Left renal pelvis (tissue), 4 donors: ENCODE measurements around the gene CAMTA1. TPM values are rescaled to one million over a fixed set of nuclear protein-coding genes. Genes with fewer than 3 reads are reported as not detected.
"Not testable (repeated sequence)": the region's sequence is repeated elsewhere in the genome, so short reads cannot be mapped to it uniquely, and the experiment has no call there.

ENCODE experiments used
- DNase-seq, 4 donors: peaks; one replicate each; pipeline ENCODE4 v3.0.0-alpha.2; 2013; ENCODE audit warnings: low read depth in 4 of 4, low spot score in 3 of 4
- polyA plus RNA-seq, 4 donors: library from polyadenylated mRNA; unstranded; fragments of 120-200 nt; gene quantifications; one replicate each; pipeline ENCODE4 v1.2.1, GENCODE V29; 2013; ENCODE audit not compliant: insufficient read length in 4 of 4

CAMTA1 gene
- polyA plus RNA-seq, 4 donors, result 50.7 to 99.9 (median 87.8) TPM

DNA sequence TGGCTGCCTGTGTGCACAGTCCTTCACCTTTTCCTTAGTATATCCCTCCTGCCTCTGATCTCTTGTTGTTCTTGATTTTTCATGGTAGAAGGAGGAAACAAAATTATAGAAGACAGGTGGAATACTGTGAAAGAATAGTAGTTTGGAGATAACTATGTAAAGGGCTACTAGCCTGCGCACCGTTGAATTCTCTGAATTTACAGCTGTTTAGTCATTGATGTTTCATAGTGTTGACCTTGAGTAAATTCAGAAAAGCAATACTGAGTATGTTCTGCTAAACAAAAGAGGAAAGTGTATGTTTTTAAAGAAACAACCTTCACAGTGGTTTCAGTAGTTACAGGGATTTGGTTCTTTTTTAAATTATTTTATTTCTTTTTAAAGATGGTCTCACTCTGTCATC, 18.1 kb downstream of the CAMTA1 start:
- DNase-seq, result no peak

DNA sequence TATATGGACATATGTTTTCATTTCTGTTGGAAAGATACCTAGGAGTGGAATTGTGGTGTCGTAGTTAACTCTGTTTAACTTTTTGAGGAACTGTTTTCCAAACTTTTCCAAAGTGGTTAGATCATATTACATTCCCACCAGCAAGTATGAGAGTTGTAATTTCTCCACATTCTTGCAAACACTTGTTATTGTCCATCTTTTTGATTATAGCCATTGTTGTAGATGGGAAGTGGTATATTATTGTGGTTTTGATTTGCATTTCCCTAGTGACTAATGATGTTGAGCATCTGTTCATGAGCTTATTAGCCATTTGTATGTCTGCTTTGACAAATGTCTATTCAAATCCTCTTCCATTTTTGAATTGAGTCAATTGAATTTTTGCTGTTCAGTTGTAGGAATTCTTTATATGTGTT, 19.8 kb downstream of the CAMTA1 start:
- no peak for DNase-seq

DNA sequence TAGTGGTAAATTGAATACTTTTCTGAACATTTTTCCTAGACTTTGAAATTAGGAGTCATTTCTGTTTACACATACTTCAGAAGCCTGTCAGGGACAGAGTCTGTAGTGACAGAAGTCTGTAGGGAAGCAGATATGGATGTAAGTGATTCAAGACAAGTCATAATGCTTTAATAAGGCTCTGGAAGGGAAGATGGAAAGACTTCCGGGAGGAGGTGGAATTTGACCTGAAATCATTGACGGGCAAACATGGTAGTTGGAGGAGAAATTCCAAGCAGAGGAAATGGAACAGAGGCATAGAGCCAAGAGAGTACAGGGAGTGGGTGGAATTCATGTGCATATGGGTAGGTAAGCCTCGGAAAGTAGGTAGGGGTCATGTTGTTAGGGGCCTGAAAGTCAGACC, 22.5 kb downstream of the CAMTA1 start:
- no peak for DNase-seq

DNA sequence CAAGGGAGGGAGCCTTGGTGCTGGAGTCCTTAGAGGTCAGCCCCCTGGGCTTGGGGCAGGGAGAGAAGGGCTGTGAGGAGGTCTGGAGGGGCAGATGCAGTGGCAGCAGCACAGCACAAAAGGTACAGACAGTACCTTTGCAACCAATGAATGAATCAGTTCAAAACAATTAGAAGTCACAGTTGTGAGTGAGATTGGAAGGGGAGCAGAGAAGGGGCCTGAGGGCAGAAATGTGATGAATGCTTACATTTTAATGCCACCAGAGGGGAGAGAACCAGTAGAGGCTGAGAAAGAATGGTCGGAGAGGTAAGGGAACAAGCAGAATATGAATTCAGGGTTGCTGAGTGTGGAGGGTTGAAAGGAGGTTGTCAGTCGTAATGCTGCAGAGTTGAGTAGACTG, 24.2 kb downstream of the CAMTA1 start:
- DNase-seq, result no peak

DNA sequence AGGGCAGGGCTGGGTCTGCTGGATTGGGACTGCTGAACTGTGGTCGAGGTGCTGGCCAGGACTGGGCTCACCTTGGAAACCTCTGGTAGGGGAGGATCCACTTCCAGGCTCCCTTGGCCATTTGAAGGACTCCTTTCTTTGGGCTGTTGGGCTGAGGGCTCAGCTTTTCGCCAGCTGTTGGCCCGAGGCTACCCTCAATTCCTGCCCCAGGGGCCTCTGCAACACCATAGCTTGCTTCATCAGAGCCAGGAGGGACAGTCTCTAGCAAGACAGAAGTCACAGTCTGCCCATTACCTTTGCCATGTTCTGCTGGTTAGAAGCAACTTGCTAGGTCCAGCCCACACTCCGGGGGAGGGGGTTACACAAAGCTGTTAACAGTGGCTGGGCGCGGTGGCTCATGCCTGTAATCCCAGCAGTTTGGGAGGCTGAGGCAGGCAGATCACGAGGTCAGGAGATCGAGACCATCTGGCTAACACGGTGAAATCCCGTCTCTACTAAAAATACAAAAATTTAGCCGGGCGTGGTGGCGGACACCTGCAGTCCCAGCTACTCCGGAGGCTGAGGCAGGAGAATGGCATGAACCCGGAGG, 25.0 kb downstream of the CAMTA1 start:
- DNase-seq, result not testable (repeated sequence)

DNA sequence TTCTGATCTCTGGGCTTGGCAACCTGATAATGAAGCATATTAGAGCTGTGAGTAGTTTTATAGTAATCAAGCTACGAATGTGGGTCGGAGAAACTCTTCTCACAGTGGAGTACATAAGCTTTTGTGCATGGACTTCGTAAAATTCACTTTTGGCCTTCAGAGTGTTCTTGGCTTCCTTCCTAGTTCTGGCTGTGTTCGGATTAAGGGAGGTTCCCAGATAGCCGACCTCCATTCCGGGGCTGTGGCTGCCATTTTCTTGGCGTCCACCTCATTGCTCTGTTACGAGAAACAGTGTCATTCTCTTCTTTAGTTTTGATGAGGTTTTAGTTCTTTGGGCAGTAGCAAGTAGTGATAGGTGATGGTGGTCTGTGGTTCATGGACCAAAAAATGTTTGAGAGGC, 26.3 kb downstream of the CAMTA1 start:
- DNase-seq, result no peak

DNA sequence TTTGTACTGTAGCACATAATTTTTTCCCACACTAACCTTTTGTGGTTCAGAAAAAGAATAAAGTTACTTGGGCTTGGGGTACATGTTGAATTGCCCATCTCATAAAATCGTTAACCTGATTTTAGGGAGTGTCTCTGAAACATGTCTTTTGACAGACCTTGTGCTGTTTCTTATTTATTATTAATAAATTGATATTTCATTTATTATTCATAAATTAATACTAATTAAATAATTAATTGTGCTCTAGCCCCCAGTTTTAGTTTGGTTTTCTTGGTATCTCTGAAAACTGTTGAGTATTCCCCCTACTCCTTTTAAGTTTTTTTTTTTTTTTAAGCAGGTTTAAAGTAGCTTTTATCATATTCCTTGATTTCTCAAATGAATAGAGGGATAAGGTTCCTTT, 27.9 kb downstream of the CAMTA1 start:
- no peak for DNase-seq

DNA sequence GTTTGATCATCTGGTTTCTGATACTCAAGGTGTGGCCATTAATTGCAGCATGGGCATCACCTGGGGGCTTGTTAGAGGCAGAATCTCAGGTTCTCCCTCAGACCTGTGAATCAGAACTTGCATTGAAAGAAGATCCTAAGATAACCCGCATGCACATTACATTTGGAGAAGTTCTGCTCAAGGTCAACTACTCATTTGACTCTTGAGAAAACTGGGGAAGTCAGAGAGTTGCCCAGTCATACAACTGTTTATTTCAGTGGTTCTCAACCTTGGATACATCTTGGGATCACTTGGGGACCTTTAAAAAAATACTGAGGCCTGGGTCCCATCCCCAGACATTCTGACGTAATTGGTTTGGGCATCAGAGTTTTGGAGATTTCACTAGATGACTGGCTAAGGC, 30.5 kb downstream of the CAMTA1 start:
- no peak for DNase-seq

DNA sequence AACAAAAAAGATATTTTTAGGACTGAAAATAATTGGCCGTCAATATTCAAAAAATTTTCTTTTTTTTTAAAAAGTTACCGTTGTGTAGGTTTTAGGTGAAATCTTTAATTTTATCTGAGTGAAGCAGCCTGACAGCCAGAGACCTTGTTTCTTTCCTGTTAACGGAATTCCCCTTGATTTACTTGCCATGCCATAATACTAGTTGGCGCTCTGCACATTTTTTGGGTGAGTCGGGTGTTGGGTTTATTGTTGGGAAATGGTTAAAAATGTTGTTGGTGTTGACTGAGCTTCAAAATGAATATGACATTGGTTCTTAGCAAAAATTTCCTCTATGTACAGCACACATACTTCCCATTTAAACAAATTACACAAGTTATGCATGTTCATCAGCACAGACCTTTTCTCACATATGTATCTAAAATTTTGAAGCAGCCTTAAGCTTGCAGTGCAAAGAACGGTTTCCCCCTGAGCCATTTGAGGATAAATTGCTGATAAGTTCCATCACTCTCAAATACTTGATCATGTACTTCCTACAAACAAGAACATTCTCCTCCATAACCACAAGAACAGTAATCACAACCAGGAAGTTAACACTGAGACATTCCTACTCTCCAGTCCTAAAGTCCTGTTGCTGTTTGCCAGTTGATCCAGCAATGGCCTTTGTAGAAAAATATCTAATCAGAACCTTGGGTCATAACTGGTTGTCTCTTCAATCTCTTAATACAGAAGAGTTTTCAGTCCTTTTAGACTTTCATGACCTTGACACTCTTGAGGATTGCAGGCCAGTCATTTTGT, 34.2 kb downstream of the CAMTA1 start:
- DNase-seq, result no peak

DNA sequence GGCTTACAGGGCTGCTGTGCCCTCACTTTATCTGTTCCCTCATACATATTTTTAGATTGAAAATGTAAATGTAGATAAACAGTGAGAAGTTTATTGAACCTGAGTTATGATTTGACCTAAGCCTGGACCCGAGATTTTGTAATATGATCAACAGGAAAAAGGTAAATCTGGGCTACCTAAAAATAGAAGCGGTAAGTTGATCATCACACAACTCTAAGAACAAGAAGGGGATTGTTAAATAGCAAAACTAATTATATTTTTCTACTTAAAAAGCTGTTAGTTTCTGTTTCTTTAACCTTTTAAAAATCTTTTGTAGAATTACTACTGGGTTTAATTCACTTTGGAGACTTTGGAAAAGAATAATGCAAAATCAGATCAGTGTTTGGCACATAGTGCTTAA, 35.6 kb downstream of the CAMTA1 start:
- no peak for DNase-seq

DNA sequence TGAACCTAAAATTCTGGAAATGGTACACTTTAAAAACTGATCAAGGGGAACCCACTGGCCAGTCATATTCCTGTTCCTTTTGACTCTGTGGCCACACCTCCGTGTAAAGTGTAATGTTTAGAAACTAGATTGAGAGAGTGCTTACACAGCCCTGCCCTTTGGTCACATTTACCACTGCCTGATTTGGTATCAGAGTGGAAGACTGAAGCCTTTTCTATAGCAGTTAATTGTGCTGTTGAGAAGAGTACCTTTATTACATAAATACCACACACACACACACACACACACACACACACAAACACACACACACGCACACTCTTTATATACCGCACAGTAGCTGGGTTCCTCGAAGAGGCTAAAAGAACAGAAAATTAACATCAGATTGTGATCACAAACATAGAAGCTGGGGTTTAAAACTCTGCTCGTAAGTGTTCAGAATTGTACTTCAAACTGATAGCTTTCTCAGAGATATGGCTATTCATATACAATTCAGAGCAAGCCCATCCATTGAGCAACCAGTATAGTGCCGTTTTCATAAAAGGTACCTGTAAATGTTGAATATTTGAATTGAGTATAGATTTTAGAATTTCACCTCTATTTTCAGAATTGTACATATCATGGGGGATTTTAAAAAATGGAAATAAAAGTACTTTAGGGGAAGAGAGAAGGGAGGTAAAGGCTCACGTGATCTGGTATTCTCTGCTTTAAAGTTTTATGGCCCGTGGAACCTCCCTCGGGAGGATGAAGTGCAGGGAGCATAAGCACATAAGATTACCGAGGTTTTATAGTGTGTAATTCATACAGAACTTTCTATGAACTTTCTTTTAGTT, 37.5 kb downstream of the CAMTA1 start:
- DNase-seq, result peak in 1 of 4 donors; percentile 45

DNA sequence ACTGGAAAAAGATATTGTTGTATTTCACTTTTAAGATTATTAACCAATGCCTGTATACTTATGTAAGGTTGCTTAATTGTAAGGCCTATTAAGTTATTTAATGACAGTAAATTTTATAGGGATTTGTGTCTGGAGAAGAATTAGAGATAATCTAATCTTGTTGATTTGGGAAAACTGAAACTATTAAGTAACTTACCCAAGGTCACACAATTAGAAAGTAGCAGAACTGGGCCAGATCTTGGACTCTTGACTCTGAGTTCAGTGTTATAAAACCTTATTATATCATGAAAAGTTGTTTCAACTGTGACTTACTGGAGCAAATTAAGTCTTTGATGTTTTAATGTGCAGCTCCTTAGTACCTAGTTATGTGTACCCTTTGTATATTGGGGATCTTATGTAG, 38.5 kb downstream of the CAMTA1 start:
- DNase-seq, result no peak

DNA sequence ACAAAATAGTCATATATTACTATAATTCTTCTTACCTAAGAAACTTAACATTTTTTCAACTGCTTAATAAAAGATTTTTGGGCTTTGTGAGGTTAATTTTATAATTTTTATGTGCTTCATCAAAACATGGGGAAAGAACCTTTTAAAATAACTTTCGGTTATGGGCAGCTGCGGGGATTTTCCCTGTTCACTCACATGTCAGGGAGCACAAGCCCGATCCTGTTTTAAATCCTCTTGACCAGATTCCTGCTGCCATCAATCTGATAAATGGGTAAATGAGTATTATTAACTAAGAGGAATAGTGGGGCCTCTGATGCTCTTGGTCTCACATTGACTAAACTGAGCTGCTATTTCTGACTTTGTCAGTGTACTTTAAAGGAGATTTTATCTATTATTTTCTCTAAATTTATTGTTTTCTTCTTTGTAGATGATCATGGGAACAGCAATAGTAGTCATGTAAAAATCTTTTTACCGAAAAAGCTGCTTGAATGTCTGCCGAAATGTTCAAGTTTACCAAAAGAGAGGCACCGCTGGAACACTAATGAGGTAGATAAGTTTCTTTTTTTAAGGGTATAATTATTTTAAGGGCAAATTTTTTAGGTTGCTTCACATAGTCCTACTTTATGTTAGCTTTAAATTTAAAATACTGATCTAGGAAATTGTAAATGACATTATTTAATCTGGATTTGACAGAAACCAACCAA, 39.6 kb downstream of the CAMTA1 start:
- DNase-seq, result no peak

DNA sequence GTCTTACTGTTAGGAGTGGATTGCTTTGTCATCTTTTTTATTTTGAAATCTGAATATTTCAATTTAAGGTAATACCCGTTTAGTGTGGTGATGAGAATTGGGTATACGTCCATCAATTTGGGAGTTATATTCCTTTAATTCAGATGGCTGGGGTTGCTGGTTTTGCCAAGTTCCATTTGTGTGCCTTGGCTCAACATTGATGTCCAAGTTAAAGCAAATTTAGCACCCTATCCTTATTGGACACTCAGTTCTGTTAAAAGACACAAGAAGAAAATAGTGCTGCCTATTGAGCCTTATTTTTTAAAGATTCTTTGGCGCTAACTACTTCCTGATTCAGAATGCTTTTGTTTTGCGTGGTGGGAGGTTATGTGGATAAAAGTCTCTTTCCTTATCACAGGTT, 40.6 kb downstream of the CAMTA1 start:
- no peak for DNase-seq

DNA sequence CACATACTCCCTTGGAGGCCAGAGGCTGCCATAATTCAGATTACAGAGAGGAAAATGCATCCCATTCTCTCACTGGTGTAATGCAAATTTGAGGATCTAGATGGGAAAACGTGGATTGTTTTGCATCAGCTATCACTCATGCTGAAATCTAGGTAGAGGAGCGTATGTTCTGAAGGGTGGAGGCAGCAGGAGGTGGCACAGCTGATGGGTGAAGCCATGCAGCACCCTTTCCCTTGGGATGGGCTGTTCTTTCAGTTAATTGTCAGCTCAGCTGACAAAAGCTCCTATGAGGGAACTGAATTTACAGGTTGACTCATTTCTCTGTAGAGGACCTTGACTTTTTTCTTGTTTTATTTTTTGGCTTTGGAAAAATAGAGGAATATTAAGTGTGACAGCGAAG, 41.8 kb downstream of the CAMTA1 start:
- DNase-seq, result no peak

DNA sequence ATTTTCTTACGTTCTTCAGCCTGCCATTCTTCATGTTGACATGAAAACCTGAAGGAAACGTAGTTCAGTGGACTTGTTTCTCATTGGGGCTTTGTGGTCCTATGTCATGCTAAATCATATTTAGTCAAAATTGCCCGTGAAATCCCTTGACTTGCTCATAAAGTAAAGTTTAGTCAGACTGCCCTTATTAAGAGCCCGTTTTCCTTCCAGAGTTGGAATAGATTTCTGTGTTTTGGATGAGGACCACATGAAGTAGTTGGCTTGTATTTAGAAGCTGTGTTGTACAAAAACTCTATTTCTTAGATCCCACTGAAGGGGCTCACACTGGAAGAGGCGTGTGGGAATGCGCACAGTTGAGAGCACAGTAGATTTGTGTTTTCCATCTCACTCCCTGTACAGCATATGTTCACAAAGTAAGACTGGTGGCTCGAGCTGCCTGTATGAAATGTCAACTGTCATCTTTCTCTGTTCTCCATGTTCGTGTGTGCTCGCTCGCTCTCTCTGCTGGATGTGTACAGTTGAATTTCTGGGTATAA, 42.4 kb downstream of the CAMTA1 start:
- DNase-seq, result no peak

DNA sequence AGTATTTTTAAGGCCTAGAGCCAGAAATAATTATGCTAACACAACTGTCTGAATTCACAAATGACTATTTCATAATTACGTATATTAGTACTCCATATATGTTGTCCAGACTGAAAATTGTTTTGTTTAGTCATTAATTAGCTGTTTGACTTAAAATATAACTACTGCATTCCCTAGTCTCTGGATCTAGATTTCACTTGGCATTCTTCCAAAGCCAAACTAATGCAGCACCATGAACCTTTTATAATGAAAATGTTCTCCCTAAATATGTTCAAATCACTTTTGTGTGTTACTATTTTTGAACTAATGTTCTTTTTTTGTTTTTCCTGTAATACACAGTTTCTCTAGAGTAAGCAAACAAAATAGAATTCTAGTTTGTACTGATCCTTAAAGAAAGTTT, 46.1 kb downstream of the CAMTA1 start:
- no peak for DNase-seq

DNA sequence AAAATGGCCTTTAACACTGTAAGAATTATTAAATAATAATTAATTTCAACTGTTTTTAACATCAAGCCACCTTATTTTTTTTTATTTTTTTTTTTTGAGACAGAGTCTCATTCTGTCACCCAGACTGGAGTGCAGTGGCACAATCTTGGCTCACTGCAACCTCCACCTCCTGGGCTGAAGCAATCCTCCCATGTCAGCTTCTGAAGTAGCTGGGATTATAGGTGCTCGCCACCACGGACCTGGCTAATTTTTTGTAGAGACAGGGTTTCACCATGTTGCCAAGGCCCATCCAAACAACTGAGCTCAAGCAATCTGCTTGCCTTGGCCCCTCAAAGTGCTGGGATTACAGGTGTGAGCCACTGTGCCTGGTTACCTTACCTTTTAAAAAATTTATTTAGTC, 46.8 kb downstream of the CAMTA1 start:
- DNase-seq, result not testable (repeated sequence)

DNA sequence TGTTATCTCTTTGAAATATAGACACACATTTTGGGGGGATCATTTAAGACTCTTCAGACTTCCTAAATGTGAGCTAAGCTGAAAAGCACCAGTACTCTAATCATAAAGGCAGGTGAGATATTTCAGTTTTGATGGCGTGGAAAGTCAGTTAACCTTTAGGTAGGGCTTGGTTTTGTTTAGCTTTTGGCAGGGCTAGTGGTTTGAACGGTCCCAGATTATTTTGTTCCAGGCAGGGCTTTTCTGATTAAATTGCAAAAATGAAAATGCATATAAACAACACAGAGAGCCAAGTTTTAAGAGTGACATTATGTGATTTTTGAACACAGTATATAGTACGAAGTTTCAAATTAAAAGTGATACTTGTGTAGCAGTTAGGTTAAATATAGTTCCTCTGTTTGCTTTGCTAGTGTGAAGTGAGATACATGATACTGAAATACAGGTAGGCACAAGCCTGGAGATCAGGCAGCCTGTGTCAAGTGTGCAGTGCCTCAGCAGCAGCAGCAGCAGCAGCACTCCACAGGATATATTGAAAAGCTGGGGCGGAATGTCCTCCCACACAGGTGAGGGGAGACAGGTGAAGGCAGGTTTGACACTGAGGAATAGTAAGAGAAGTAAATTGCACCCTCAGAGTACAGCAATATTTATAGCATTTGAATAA, 47.4 kb downstream of the CAMTA1 start:
- DNase-seq, result no peak

DNA sequence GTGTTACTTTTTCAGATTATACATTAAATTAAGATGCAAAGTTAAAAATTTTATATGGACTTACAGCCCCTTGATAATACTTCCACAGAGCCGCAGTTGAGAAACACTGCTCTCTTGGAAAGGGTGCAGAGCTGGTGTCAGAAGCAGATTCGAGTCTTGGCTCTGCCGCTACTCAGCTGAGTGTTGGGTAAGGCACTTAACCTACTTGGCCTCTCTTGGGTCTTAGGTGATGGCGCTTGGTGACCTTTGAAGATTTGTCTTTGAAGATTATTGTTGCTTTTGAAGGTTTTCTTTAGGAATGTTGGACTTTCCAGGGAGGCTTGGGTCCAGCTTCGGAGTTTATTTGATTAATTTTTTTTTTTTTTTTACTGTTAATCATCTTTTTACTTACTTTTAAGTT, 48.5 kb downstream of the CAMTA1 start:
- DNase-seq, result no peak
